PC-3 (cell line): ENCODE results near the gene SDK1. TPM values are rescaled to one million over a fixed set of nuclear protein-coding genes. Genes with fewer than 3 reads are reported as not detected.

Source experiments
- ATAC-seq: fragments of 200-7000 bp; cut with Tn5 transposase; 2 replicates; pipeline ENCODE4 v1.9.1; 2020; ENCODE audit warnings: mild to moderate bottlenecking, moderate library complexity
- BruUV-seq: library from RNA; stranded (reverse); fragments of 400-500 nt; replicated peaks from 2 replicates; lab custom pipeline; 2021; lab: Mats Ljungman, UMichigan
- CTCF ChIA-PET: fragments of 300-600 bp; sonication (Branson Sonifier 250); formaldehyde crosslinking; loops from one replicate; lab custom pipeline; 2022; ENCODE audit warnings: antibody characterized with exemption; lab: Charles Lee
- POLR2A ChIA-PET: fragments of 300-600 bp; sonication (Branson Sonifier 250); formaldehyde crosslinking; loops from one replicate; lab custom pipeline; 2022; ENCODE audit warnings: antibody characterized with exemption; ENCODE audit not compliant: unreplicated experiment; lab: Charles Lee
- DNase-seq: peaks from one replicate; pipeline ENCODE4 v3.0.0-alpha.2; 2015
- H2AFZ ChIP-seq: fragments of 300-600 bp; sonication (generic); 2 replicates; pipeline ENCODE4 v1.6.0; 2016; ENCODE audit warnings: antibody characterized with exemption, low read length
- H3F3A ChIP-seq: fragments of 300-600 bp; sonication (generic); one replicate; pipeline ENCODE4 v1.6.0; 2017; ENCODE audit warnings: antibody characterized with exemption, low read length, control low read depth, mild to moderate bottlenecking; ENCODE audit not compliant: unreplicated experiment
- H3K27ac ChIP-seq: fragments of 300-600 bp; sonication (generic); 2 replicates; pipeline ENCODE4 v1.5.1; 2016; ENCODE audit warnings: mild to moderate bottlenecking, low read length
- H3K27me3 ChIP-seq: fragments of 300-600 bp; sonication (generic); 2 replicates; pipeline ENCODE4 v1.6.1; 2016; ENCODE audit warnings: low read length, mixed read lengths
- H3K36me3 ChIP-seq: fragments of 300-600 bp; sonication (generic); 2 replicates; pipeline ENCODE4 v1.6.1; 2016; ENCODE audit warnings: low read depth, mixed run types, low read length, mixed read lengths
- H3K4me1 ChIP-seq: fragments of 300-600 bp; sonication (generic); 2 replicates; pipeline ENCODE4 v1.5.1; 2016; ENCODE audit warnings: low read length; ENCODE audit not compliant: insufficient read depth
- H3K4me2 ChIP-seq: fragments of 300-600 bp; sonication (generic); 2 replicates; pipeline ENCODE4 v1.6.0; 2016; ENCODE audit warnings: low read length
- H3K4me3 ChIP-seq: fragments of 300-600 bp; sonication (generic); 2 replicates; pipeline ENCODE4 v1.5.1; 2016; ENCODE audit warnings: mild to moderate bottlenecking, low read length, mixed read lengths
- H3K79me2 ChIP-seq: fragments of 300-600 bp; sonication (generic); 2 replicates; pipeline ENCODE4 v1.6.1; 2017; ENCODE audit warnings: low read length, mixed read lengths
- H3K9ac ChIP-seq: fragments of 300-600 bp; sonication (generic); 2 replicates; pipeline ENCODE4 v1.6.0; 2016; ENCODE audit warnings: mild to moderate bottlenecking, low read length
- H3K9me2 ChIP-seq: fragments of 300-600 bp; sonication (generic); replicated peaks from 2 replicates; pipeline ENCODE4 v1.6.1; 2016; ENCODE audit warnings: mixed run types, low read length, mixed read lengths
- H3K9me3 ChIP-seq: fragments of 300-600 bp; sonication (generic); 2 replicates; pipeline ENCODE4 v1.6.1; 2016; ENCODE audit warnings: low read length, mixed read lengths
- H4K20me1 ChIP-seq: fragments of 300-600 bp; sonication (generic); 2 replicates; pipeline ENCODE4 v1.6.1; 2016; ENCODE audit warnings: low read length, mixed read lengths
- CTCF ChIP-seq: fragments of 300-600 bp; sonication (generic); conservative IDR thresholded peaks from 2 replicates; pipeline ENCODE4 v1.5.1; 2017; ENCODE audit warnings: antibody characterized with exemption, low read depth, mild to moderate bottlenecking, low read length
- EZH2 ChIP-seq: fragments of 300-600 bp; sonication (generic); IDR thresholded peaks from one replicate; pipeline ENCODE4 v1.6.1; 2017; ENCODE audit warnings: antibody characterized with exemption, mild to moderate bottlenecking, low read length; ENCODE audit not compliant: unreplicated experiment
- EZH2phosphoT487 ChIP-seq: fragments of 300-600 bp; sonication (generic); IDR thresholded peaks from 2 replicates; pipeline ENCODE4 v1.6.1; 2018; ENCODE audit warnings: mild to moderate bottlenecking, antibody characterized with exemption, low read length, borderline replicate concordance
- intact Hi-C: fragments of 100-400 bp; cut with micrococcal nuclease; formaldehyde crosslinking; loops from 2 replicates; pipeline ENCODE4 v1.9.0; 2023
- total RNA-seq: library from RNA; depleted of rRNA; stranded (reverse); fragments of >200 nt; gene quantifications from 2 replicates; pipeline ENCODE4 v1.2.3, GENCODE V29; 2014

Gene SDK1
- total RNA-seq, 1 experiment from 2014 or later, result 2.8 TPM

- H3K27me3 ChIP-seq, result no peaks in the 10 kb centered on the region
- H2AFZ ChIP-seq, result no peak overlapping the region
- no peaks in the 10 kb centered on the region for H3K9me3 ChIP-seq
- ChIA-PET POLR2A (no interaction called here), CTCF (no interaction called here)
- H3K4me3 ChIP-seq, result no peak overlapping the region
- H3K36me3 ChIP-seq, result no peaks in the 10 kb centered on the region
- no peak overlapping the region for H3K9ac ChIP-seq
- TF ChIP-seq EZH2 (no peak), EZH2phosphoT487 (no peak), CTCF (no peak)
- H4K20me1 ChIP-seq, result no peaks in the 10 kb centered on the region
- intact Hi-C loops, result no loop called here
- no peaks in the 10 kb centered on the region for H3K79me2 ChIP-seq
- 0 out of 2 replicates have a peak, but pooled peaks cover 6% of the 10 kb centered on the region for H3K4me1 ChIP-seq
- no TSS peak for BruUV-seq
- DNase-seq (peak; percentile 31), ATAC-seq (peak; percentile 35; the same call in 1 of the 2 replicates)
- no peak overlapping the region for H3K4me2 ChIP-seq
- H3K9me2 ChIP-seq, result no peaks in the 10 kb centered on the region
- H3K27ac ChIP-seq, result no peak overlapping the region
- H3F3A ChIP-seq, result no peaks in the 10 kb centered on the region
Observed at GRCh38 chr7:3338161-3338560, 37.1 kb downstream of the SDK1 start.

GRCh38 chr7:3345699-3346481 lies 44.8 kb downstream of the SDK1 start:
- Histone ChIP-seq H3K9me3 (no peaks in the 10 kb centered on the region), H2AFZ (no peak overlapping the region), H3F3A (no peaks in the 10 kb centered on the region), H3K4me1 (no peaks in the 10 kb centered on the region), H4K20me1 (no peaks in the 10 kb centered on the region), H3K9me2 (no peaks in the 10 kb centered on the region), H3K4me2 (no peak overlapping the region), H3K4me3 (no peak overlapping the region), H3K79me2 (no peaks in the 10 kb centered on the region), H3K27ac (no peak overlapping the region), H3K9ac (no peak overlapping the region), H3K27me3 (no peaks in the 10 kb centered on the region), H3K36me3 (no peaks in the 10 kb centered on the region)
- DNase-seq, result no peak
- intact Hi-C loops, result no loop called here
- ChIA-PET CTCF (no interaction called here), POLR2A (no interaction called here)
- TF ChIP-seq CTCF, result no peak
- no peak for TF ChIP-seq EZH2
- TF ChIP-seq EZH2phosphoT487, result no peak
- no TSS peak for BruUV-seq
- no peak for ATAC-seq

GRCh38 chr7:3349126-3349525 lies 48.1 kb downstream of the SDK1 start:
- CTCF ChIA-PET, result no interaction called here
- ATAC-seq, result no peak

More at GRCh38 chr7:3349126-3349525, 48.1 kb downstream of the SDK1 start:
- Histone ChIP-seq H3K9me3 (no peaks in the 10 kb centered on the region), H3K9me2 (no peaks in the 10 kb centered on the region), H4K20me1 (no peaks in the 10 kb centered on the region), H3K4me3 (no peak overlapping the region), H3K79me2 (no peaks in the 10 kb centered on the region), H3F3A (no peaks in the 10 kb centered on the region), H3K27me3 (no peaks in the 10 kb centered on the region), H3K27ac (no peak overlapping the region), H3K4me1 (no peaks in the 10 kb centered on the region), H3K36me3 (no peaks in the 10 kb centered on the region), H2AFZ (no peak overlapping the region), H3K4me2 (no peak overlapping the region), H3K9ac (no peak overlapping the region)
- no TSS peak for BruUV-seq
- no peak for DNase-seq
- intact Hi-C loops, result no loop called here
- POLR2A ChIA-PET, result no interaction called here
- TF ChIP-seq EZH2phosphoT487, result no peak
- TF ChIP-seq CTCF, result no peak
- no peak for TF ChIP-seq EZH2
